Central memory CD4-positive, alpha-beta T cell (primary cell): ENCODE measurements around the gene DCUN1D2.

Source experiments
- DNase-seq: peaks from one replicate; pipeline ENCODE4 v3.0.0; 2022

Gene DCUN1D2

GRCh38 chr13:113420833-113421600, 69.5 kb downstream of the DCUN1D2 start:
- DNase-seq = no peak

GRCh38 chr13:113420232-113420631, 70.3 kb downstream of the DCUN1D2 start:
- no peak for DNase-seq

GRCh38 chr13:113419531-113420193, 70.8 kb downstream of the DCUN1D2 start:
- DNase-seq = no peak

GRCh38 chr13:113418722-113419049, 71.8 kb downstream of the DCUN1D2 start:
- no peak for DNase-seq

GRCh38 chr13:113417836-113418721, 72.4 kb downstream of the DCUN1D2 start:
- no peak for DNase-seq

- no peak for DNase-seq
These were observed 73.3 kb downstream of the DCUN1D2 start for GRCh38 chr13:113417008-113417751.

- no peak for DNase-seq
These were observed 74.7 kb downstream of the DCUN1D2 start for GRCh38 chr13:113415825-113416224.

GRCh38 chr13:113415032-113415431, 75.5 kb downstream of the DCUN1D2 start:
- no peak for DNase-seq

- no peak for DNase-seq
These were observed 76.2 kb downstream of the DCUN1D2 start for GRCh38 chr13:113414335-113414734.

- DNase-seq = no peak
These were observed 76.6 kb downstream of the DCUN1D2 start for GRCh38 chr13:113413898-113414282.

- no peak for DNase-seq
These were observed 77.2 kb downstream of the DCUN1D2 start for GRCh38 chr13:113413178-113413897.

GRCh38 chr13:113412440-113412839, 78.1 kb downstream of the DCUN1D2 start:
- DNase-seq = no peak

- no peak for DNase-seq
These were observed 79.1 kb downstream of the DCUN1D2 start for GRCh38 chr13:113411216-113412023.

GRCh38 chr13:113410472-113411201, 79.9 kb downstream of the DCUN1D2 start:
- DNase-seq = no peak

GRCh38 chr13:113408562-113408961, 81.9 kb downstream of the DCUN1D2 start:
- DNase-seq = no peak

- no peak for DNase-seq
These were observed 82.7 kb downstream of the DCUN1D2 start for GRCh38 chr13:113407531-113408393.

GRCh38 chr13:113407103-113407530, 83.4 kb downstream of the DCUN1D2 start:
- DNase-seq = no peak

GRCh38 chr13:113406321-113407102, 84.0 kb downstream of the DCUN1D2 start:
- DNase-seq = no peak
